Measurements from ENCODE around the gene SLC22A17.

- no peak for TF ChIP-seq POLR2A (IDR thresholded peaks at IDR 0.05)
- no peak for TF ChIP-seq CTCF (IDR thresholded peaks at IDR 0.05)
- no peak for TF ChIP-seq EP300 (IDR thresholded peaks at IDR 0.05)
These were observed 36.7 kb upstream of the SLC22A17 start for GRCh38 chr14:23389396-23389795.

All from tibial nerve (tissue), 4 donors.